Omental fat pad (tissue), 4 donors: ENCODE measurements around the gene KCNA10. TPM values are rescaled to one million over a fixed set of nuclear protein-coding genes. Genes with fewer than 3 reads are reported as not detected.

Source experiments
- ATAC-seq: fragments of 150-250 bp; one replicate; pipeline ENCODE4 v1.9.1; 2016; ENCODE audit warnings: mild to moderate bottlenecking, moderate library complexity; ENCODE audit not compliant: low FRiP score
- DNase-seq: peaks from one replicate; pipeline ENCODE4 v3.0.0-alpha.2; 2019; ENCODE audit warnings: low spot score
- total RNA-seq, 4 donors: library from RNA; depleted of rRNA; stranded (reverse); fragments of >200 nt; gene quantifications; one replicate each; pipeline ENCODE4 v1.1.0, GENCODE V29; 2016
- TF ChIP-seq, protein P1 (sequence below), 3 donors: fragments of 450-650 bp; IDR thresholded peaks; one replicate each; pipeline ENCODE4 v1.5.1; 2016 to 2017; ENCODE audit warnings: antibody characterized with exemption in 3 of 3, mild to moderate bottlenecking in 3 of 3, moderate library complexity in 2 of 3

Gene KCNA10
- total RNA-seq, 4 donors from 2014 or later, result not detected

GRCh38 chr1:110493059-110493699 is 25.8 kb downstream of the KCNA10 start:
- no peak for DNase-seq
- TF ChIP-seq, protein P1, sequence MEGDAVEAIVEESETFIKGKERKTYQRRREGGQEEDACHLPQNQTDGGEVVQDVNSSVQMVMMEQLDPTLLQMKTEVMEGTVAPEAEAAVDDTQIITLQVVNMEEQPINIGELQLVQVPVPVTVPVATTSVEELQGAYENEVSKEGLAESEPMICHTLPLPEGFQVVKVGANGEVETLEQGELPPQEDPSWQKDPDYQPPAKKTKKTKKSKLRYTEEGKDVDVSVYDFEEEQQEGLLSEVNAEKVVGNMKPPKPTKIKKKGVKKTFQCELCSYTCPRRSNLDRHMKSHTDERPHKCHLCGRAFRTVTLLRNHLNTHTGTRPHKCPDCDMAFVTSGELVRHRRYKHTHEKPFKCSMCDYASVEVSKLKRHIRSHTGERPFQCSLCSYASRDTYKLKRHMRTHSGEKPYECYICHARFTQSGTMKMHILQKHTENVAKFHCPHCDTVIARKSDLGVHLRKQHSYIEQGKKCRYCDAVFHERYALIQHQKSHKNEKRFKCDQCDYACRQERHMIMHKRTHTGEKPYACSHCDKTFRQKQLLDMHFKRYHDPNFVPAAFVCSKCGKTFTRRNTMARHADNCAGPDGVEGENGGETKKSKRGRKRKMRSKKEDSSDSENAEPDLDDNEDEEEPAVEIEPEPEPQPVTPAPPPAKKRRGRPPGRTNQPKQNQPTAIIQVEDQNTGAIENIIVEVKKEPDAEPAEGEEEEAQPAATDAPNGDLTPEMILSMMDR (IDR thresholded peaks at IDR 0.05), result no peak
- ATAC-seq, result no peak

DNA sequence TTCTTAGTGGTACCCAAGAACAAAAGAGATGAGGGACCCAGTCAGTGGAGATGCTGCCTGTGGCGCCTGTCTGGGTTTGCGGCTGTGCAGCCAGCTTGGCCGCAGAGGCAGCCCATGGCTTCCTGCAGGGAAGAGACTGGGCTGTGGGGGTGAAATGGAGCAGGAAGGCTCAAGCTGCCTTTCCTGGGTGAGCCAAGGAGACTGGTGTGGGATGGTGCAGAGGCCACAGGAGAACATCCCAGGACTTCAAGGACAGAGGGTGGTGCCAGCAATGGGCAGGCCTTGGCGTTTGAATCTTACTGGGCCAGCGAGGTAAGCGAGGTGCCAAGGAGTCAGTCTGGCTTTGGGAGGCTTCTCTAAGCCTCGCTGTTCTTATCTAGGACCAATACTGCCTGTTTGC is 26.4 kb downstream of the KCNA10 start:
- DNase-seq (no peak), ATAC-seq (no peak)
- TF ChIP-seq, protein P1 (IDR thresholded peaks at IDR 0.05), result no peak

DNA sequence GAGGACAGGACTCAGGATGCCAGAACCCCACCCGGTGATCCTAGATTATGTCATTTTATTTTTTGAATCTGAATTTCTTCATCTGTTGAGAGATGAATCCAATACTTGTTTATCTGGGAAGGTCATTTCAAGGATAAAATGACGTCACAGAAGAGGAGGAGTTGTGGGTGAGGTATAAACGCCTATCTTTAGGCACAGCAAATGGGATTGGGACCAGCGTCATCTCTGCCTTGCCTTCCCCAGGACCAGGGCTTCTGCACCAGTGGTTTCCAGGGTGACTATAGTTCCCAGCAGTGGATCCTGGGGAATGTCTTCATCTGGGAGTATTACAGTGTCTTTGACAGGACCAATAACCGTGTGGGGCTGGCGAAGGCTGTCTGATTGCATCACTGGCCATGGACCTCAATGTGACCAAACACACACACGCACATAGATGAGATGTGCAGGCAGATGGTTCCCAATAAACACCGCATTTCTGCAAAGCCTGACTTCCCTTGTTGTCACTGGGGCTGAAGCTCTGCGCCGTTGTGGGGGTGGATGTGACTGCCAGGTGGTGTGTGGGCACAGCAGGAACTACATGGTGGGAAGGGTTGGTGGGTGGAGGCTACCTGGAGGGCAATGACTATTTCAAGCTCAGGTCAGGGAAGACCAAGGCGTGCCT is 28.1 kb downstream of the KCNA10 start:
- DNase-seq (no peak), ATAC-seq (no peak)
- TF ChIP-seq, protein P1 (IDR thresholded peaks at IDR 0.05), result no peak

- TF ChIP-seq, protein P1 (IDR thresholded peaks at IDR 0.05), result no peak
- ATAC-seq, result no peak
Observed at GRCh38 chr1:110489973-110490542, 28.9 kb downstream of the KCNA10 start.

GRCh38 chr1:110489406-110489805 is 29.6 kb downstream of the KCNA10 start:
- no peak for ATAC-seq
- TF ChIP-seq, protein P1 (IDR thresholded peaks at IDR 0.05), result no peak
- no peak for DNase-seq

More at GRCh38 chr1:110489973-110490542, 28.9 kb downstream of the KCNA10 start:
- no peak for DNase-seq

- no peak for DNase-seq
- TF ChIP-seq, protein P1 (IDR thresholded peaks at IDR 0.05), result no peak
- no peak for ATAC-seq
Observed at GRCh38 chr1:110488867-110489266, 30.1 kb downstream of the KCNA10 start.
